HCT116 (cell line): ENCODE data around the gene MIPEP. TPM values are rescaled to one million over a fixed set of nuclear protein-coding genes. Genes with fewer than 3 reads are reported as not detected.

ENCODE experiments used
- ATAC-seq: fragments of 200-7000 bp; cut with Tn5 transposase; 2 replicates; pipeline ENCODE4 v1.9.1; 2020; ENCODE audit warnings: mild to moderate bottlenecking, moderate library complexity
- BruUV-seq: library from RNA; stranded (reverse); fragments of 400-500 nt; replicated peaks from 2 replicates; lab custom pipeline; 2021; lab: Mats Ljungman, UMichigan
- CTCF ChIA-PET: fragments of 300-600 bp; sonication (Branson Sonifier 250); formaldehyde crosslinking; loops from one replicate; lab custom pipeline; 2021; ENCODE audit warnings: antibody characterized with exemption; lab: Charles Lee
- POLR2A ChIA-PET: fragments of 300-600, 350-600 bp; sonication (Branson Sonifier 250); formaldehyde crosslinking; loops from one replicate; lab custom pipeline; 2021; ENCODE audit warnings: antibody characterized with exemption; lab: Charles Lee
- RAD21 ChIA-PET, 2 experiments: fragments of 300-600 bp; sonication (Branson Sonifier 250); formaldehyde crosslinking; loops; one replicate each; lab custom pipeline; 2023; ENCODE audit warnings: low total read pairs in 2 of 2; ENCODE audit not compliant: uncharacterized antibody in 2 of 2, unreplicated experiment in 2 of 2, low non-redundant PET in 1 of 2; lab: Charles Lee
- DNase-seq: peaks from one replicate; pipeline ENCODE4 v3.0.0-alpha.2; 2010; ENCODE audit warnings: low read depth, low spot score
- H2AFZ ChIP-seq: fragments of 200-600 bp; shearing (Covaris generic), sonication (generic); 2 replicates; pipeline ENCODE4 v1.6.1; 2017; ENCODE audit warnings: low read depth, mixed run types, mixed read lengths, antibody characterized with exemption, low read length; ENCODE audit not compliant: poor library complexity, severe bottlenecking
- H3K27ac ChIP-seq: 2 replicates; pipeline ENCODE4 v1.5.1; 2012; ENCODE audit warnings: low read depth, low read length
- H3K27me3 ChIP-seq: fragments of 200-600 bp; sonication (generic); 2 replicates; pipeline ENCODE4 v1.6.1; 2016; ENCODE audit warnings: mixed run types, low read length, mixed read lengths; ENCODE audit not compliant: insufficient read depth
- H3K36me3 ChIP-seq, 2 experiments: fragments of 200-500 bp in 1 of 2; fragments of 200-600 bp in 1 of 2; sonication (Bioruptor generic) in 1 of 2; sonication (generic) in 1 of 2; 2 replicates each; pipeline versions ENCODE4 v1.5.1 to v1.6.1; 2014 to 2016; ENCODE audit warnings: low read length in 2 of 2, inconsistent platforms in 1 of 2, mixed read lengths in 1 of 2, mixed run types in 1 of 2; ENCODE audit not compliant: insufficient read depth in 2 of 2, control insufficient read depth in 1 of 2
- H3K4me1 ChIP-seq, 2 experiments: fragments of 200-600 bp in 1 of 2; sonication (generic) in 1 of 2; 2 replicates each; pipeline versions ENCODE4 v1.5.1 to v1.6.1; 2012 to 2017; ENCODE audit warnings: low read length in 2 of 2, inconsistent platforms in 1 of 2, mild to moderate bottlenecking in 1 of 2, mixed read lengths in 1 of 2, mixed run types in 1 of 2, moderate library complexity in 1 of 2; ENCODE audit not compliant: insufficient read depth in 2 of 2, control insufficient read depth in 1 of 2
- H3K4me2 ChIP-seq: fragments of 200-600 bp; sonication (generic); 2 replicates; pipeline ENCODE4 v1.6.1; 2017; ENCODE audit warnings: mixed run types, low read length, mixed read lengths
- H3K4me3 ChIP-seq, 2 experiments: fragments of 200-600 bp in 1 of 2; sonication (generic) in 1 of 2; replicated peaks in 1 of 2; 2 replicates each; pipeline ENCODE4 v1.5.1; 2011 to 2016; ENCODE audit warnings: low read length in 2 of 2, control low read depth in 1 of 2, low read depth in 1 of 2, mild to moderate bottlenecking in 1 of 2, mixed read lengths in 1 of 2, mixed run types in 1 of 2
- H3K79me2 ChIP-seq: fragments of 200-600 bp; sonication (generic); 2 replicates; pipeline ENCODE4 v1.6.1; 2017; ENCODE audit warnings: mild to moderate bottlenecking, mixed run types, low read length, moderate library complexity, mixed read lengths; ENCODE audit not compliant: insufficient read depth
- H3K9ac ChIP-seq: fragments of 200-600 bp; sonication (generic); 2 replicates; pipeline ENCODE4 v1.6.1; 2016; ENCODE audit warnings: low read length, mixed read lengths
- H3K9me2 ChIP-seq: fragments of 200-600 bp; sonication (generic), shearing (Covaris generic); 2 replicates; pipeline ENCODE4 v1.6.1; 2017; ENCODE audit warnings: mixed run types, mild to moderate bottlenecking, moderate library complexity; ENCODE audit not compliant: insufficient read depth
- H3K9me3 ChIP-seq, 2 experiments: fragments of 200-500 bp in 1 of 2; fragments of 200-600 bp in 1 of 2; sonication (Bioruptor generic) in 1 of 2; sonication (generic) in 1 of 2; 2 replicates each; pipeline ENCODE4 v1.6.1; 2014 to 2017; ENCODE audit warnings: low read length in 2 of 2, mixed read lengths in 2 of 2, inconsistent platforms in 1 of 2, low read depth in 1 of 2, mild to moderate bottlenecking in 1 of 2, mixed run types in 1 of 2, moderate library complexity in 1 of 2; ENCODE audit not compliant: control insufficient read depth in 1 of 2, insufficient read depth in 1 of 2
- H4K20me1 ChIP-seq: fragments of 200-600 bp; sonication (generic), shearing (Covaris generic); 2 replicates; pipeline ENCODE4 v1.6.1; 2017; ENCODE audit warnings: mixed run types, mild to moderate bottlenecking, moderate library complexity; ENCODE audit not compliant: insufficient read depth
- CBX3 ChIP-seq: IDR thresholded peaks from 2 replicates; pipeline ENCODE4 v1.6.1; 2012; ENCODE audit warnings: low read depth
- CEBPB ChIP-seq: IDR thresholded peaks from 2 replicates; pipeline ENCODE4 v1.6.1; 2012; ENCODE audit warnings: low read depth
- EZH2 ChIP-seq: fragments of 200-600 bp; sonication (generic); IDR thresholded peaks from 2 replicates; pipeline ENCODE4 v1.6.1; 2017; ENCODE audit warnings: antibody characterized with exemption, mixed run types
- FOSL1 ChIP-seq: IDR thresholded peaks from 2 replicates; pipeline ENCODE4 v1.6.1; 2012; ENCODE audit warnings: low read depth
- POLR2A ChIP-seq: IDR thresholded peaks from 2 replicates; pipeline ENCODE4 v1.7.0; 2011; ENCODE audit warnings: borderline replicate concordance; ENCODE audit not compliant: insufficient read depth, insufficient read length; ENCODE audit errors: extremely low read depth
- POLR2AphosphoS5 ChIP-seq: IDR thresholded peaks from 2 replicates; pipeline ENCODE4 v1.6.1; 2011; ENCODE audit warnings: mild to moderate bottlenecking, low read depth, low read length, moderate library complexity
- RAD21 ChIP-seq: IDR thresholded peaks from 2 replicates; pipeline ENCODE4 v1.6.1; 2012; ENCODE audit warnings: low read depth, mild to moderate bottlenecking
- REST ChIP-seq: IDR thresholded peaks from 2 replicates; pipeline ENCODE4 v1.6.1; 2012; ENCODE audit warnings: low read depth
- SIN3A ChIP-seq: IDR thresholded peaks from 2 replicates; pipeline ENCODE4 v1.6.1; 2012; ENCODE audit warnings: low read depth
- SP1 ChIP-seq: IDR thresholded peaks from 2 replicates; pipeline ENCODE4 v1.6.1; 2012; ENCODE audit warnings: low read depth
- TCF7L2 ChIP-seq: IDR thresholded peaks from 2 replicates; pipeline ENCODE4 v1.7.0; 2011; ENCODE audit warnings: borderline replicate concordance, inconsistent platforms; ENCODE audit not compliant: insufficient read depth, insufficient read length; ENCODE audit errors: extremely low read depth
- YY1 ChIP-seq: IDR thresholded peaks from 2 replicates; pipeline ENCODE4 v1.6.1; 2011; ENCODE audit warnings: low read length, low read depth, moderate library complexity, mild to moderate bottlenecking; ENCODE audit not compliant: insufficient replicate concordance; ENCODE audit errors: extremely low read depth
- ZFX ChIP-seq: fragments of 450-650 bp; IDR thresholded peaks from 2 replicates; pipeline ENCODE4 v1.6.1; 2017
- ZNF274 ChIP-seq: fragments of 200-500 bp; sonication (Bioruptor generic); IDR thresholded peaks from 2 replicates; pipeline ENCODE4 v1.6.1; 2014; ENCODE audit warnings: mild to moderate bottlenecking, low read depth, low read length, inconsistent platforms
- intact Hi-C: fragments of 100-400 bp; cut with micrococcal nuclease; formaldehyde crosslinking; loops from 2 replicates; pipeline ENCODE4 v1.10.0; 2022
- total RNA-seq: library from RNA; stranded (reverse); gene quantifications from one replicate; pipeline ENCODE4 v1.2.1, GENCODE V29; 2021; ENCODE audit not compliant: unreplicated experiment
- TF ChIP-seq, protein P1 (sequence below): IDR thresholded peaks from 2 replicates; pipeline ENCODE4 v1.6.1; 2012
- TF ChIP-seq, protein P2 (sequence below): IDR thresholded peaks from 2 replicates; pipeline ENCODE4 v1.6.1; 2011; ENCODE audit warnings: mild to moderate bottlenecking, low read length, moderate library complexity; ENCODE audit not compliant: insufficient replicate concordance; ENCODE audit errors: extremely low read depth

MIPEP gene
- total RNA-seq, 1 experiment from 2014 or later = 33.3 TPM

GRCh38 chr13:23828866-23829265, 60.3 kb downstream of the MIPEP start:
- no peak overlapping the region for H3K4me3 ChIP-seq
- no peaks in the 10 kb centered on the region for H3K79me2 ChIP-seq
- no peaks in the 10 kb centered on the region for H4K20me1 ChIP-seq
- no peaks in the 10 kb centered on the region for H3K4me1 ChIP-seq
- ChIA-PET CTCF (no interaction called here), POLR2A (no interaction called here), RAD21 (no interaction called here)
- no peaks in the 10 kb centered on the region for H3K9me2 ChIP-seq
- no peak overlapping the region for H2AFZ ChIP-seq
- no peaks in the 10 kb centered on the region for H3K9me3 ChIP-seq
- no TSS peak for BruUV-seq
- no peak overlapping the region for H3K27ac ChIP-seq
- no peak for TF ChIP-seq YY1
- TF ChIP-seq SP1 = no peak
- no peak for TF ChIP-seq POLR2AphosphoS5
- TF ChIP-seq SIN3A = no peak
- TF ChIP-seq, protein P1, sequence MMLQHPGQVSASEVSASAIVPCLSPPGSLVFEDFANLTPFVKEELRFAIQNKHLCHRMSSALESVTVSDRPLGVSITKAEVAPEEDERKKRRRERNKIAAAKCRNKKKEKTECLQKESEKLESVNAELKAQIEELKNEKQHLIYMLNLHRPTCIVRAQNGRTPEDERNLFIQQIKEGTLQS = no peak
- TF ChIP-seq CEBPB = no peak
- no peak for TF ChIP-seq RAD21
- no peak for TF ChIP-seq REST
- no peak for TF ChIP-seq ZNF274
- no peak for TF ChIP-seq EZH2
- no peak for TF ChIP-seq CBX3
- no peak for TF ChIP-seq POLR2A
- no peak for TF ChIP-seq FOSL1
- TF ChIP-seq, protein P2, sequence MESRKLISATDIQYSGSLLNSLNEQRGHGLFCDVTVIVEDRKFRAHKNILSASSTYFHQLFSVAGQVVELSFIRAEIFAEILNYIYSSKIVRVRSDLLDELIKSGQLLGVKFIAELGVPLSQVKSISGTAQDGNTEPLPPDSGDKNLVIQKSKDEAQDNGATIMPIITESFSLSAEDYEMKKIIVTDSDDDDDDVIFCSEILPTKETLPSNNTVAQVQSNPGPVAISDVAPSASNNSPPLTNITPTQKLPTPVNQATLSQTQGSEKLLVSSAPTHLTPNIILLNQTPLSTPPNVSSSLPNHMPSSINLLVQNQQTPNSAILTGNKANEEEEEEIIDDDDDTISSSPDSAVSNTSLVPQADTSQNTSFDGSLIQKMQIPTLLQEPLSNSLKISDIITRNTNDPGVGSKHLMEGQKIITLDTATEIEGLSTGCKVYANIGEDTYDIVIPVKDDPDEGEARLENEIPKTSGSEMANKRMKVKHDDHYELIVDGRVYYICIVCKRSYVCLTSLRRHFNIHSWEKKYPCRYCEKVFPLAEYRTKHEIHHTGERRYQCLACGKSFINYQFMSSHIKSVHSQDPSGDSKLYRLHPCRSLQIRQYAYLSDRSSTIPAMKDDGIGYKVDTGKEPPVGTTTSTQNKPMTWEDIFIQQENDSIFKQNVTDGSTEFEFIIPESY = no peak
- no peak for TF ChIP-seq ZFX
- no peak for TF ChIP-seq TCF7L2
- no peaks in the 10 kb centered on the region for H3K27me3 ChIP-seq
- DNase-seq = no peak
- no peak for ATAC-seq
- H3K36me3 ChIP-seq = no peaks in the 10 kb centered on the region
- no peak overlapping the region for H3K9ac ChIP-seq
- H3K4me2 ChIP-seq = no peak overlapping the region
- intact Hi-C loops = no loop called here
